ENCODE measurements around the gene BRINP3.

DNA sequence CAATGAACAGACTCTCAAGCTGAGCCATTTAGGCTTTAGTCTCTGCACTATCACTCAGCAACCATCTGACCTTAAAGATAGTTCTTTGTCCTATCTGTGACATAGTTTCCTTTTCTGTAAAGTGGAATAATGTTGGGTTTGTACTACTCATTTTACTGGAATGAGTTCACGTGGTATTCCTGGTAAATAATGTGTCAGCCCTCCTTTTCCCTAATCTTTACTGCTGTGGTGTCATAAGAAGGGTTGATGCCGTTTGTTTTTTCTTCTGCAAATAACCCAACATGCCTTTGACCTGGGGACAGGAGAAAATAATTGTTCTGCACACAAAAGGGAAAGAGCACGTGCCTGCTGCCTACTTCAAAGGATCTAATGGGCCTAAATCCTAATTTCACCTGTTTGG lies 297.8 kb downstream of the BRINP3 start:
- TF ChIP-seq CTCF (IDR thresholded peaks at IDR 0.05; ENCODE audit: low read depth, low read length) (no peak), POLR2A (IDR thresholded peaks at IDR 0.05; ENCODE audit: extremely low read depth, insufficient read length) (no peak)
